Stimulated activated CD8-positive, alpha-beta memory T cell treated with anti-CD3 and anti-CD28 coated beads, Interleukin-7, amount 100 ng/mL, for 24 hours (primary cell): ENCODE results near the gene LHFPL2.

Experiments
- DNase-seq: peaks from one replicate; pipeline ENCODE4 v3.0.0-alpha.2; 2020; ENCODE audit warnings: low read depth

The LHFPL2 gene

GRCh38 chr5:78594610-78595457 is 53.7 kb downstream of the LHFPL2 start:
- no peak for DNase-seq

- no peak for DNase-seq
Measured at GRCh38 chr5:78594021-78594420, 54.6 kb downstream of the LHFPL2 start.

GRCh38 chr5:78593465-78593864 is 55.1 kb downstream of the LHFPL2 start:
- no peak for DNase-seq

- DNase-seq = no peak
Measured at GRCh38 chr5:78592735-78593386, 55.7 kb downstream of the LHFPL2 start.

- DNase-seq = no peak
Measured at GRCh38 chr5:78591972-78592700, 56.4 kb downstream of the LHFPL2 start.

- no peak for DNase-seq
Measured at GRCh38 chr5:78591138-78591612, 57.4 kb downstream of the LHFPL2 start.

GRCh38 chr5:78589923-78590322 is 58.6 kb downstream of the LHFPL2 start:
- no peak for DNase-seq

GRCh38 chr5:78588507-78588906 is 60.1 kb downstream of the LHFPL2 start:
- DNase-seq = no peak

GRCh38 chr5:78587775-78588291 is 60.7 kb downstream of the LHFPL2 start:
- no peak for DNase-seq

GRCh38 chr5:78587081-78587774 is 61.3 kb downstream of the LHFPL2 start:
- DNase-seq = no peak

- no peak for DNase-seq
Measured at GRCh38 chr5:78586251-78586650, 62.3 kb downstream of the LHFPL2 start.

- DNase-seq = no peak
Measured at GRCh38 chr5:78578015-78578414, 70.6 kb downstream of the LHFPL2 start.

GRCh38 chr5:78577071-78577807 is 71.3 kb downstream of the LHFPL2 start:
- DNase-seq = no peak

GRCh38 chr5:78576376-78576775 is 72.2 kb downstream of the LHFPL2 start:
- no peak for DNase-seq

GRCh38 chr5:78574731-78575161 is 73.8 kb downstream of the LHFPL2 start:
- DNase-seq = no peak

GRCh38 chr5:78574131-78574673 is 74.4 kb downstream of the LHFPL2 start:
- no peak for DNase-seq

- no peak for DNase-seq
Measured at GRCh38 chr5:78573318-78573717, 75.3 kb downstream of the LHFPL2 start.

- no peak for DNase-seq
Measured at GRCh38 chr5:78570646-78571045, 77.9 kb downstream of the LHFPL2 start.

- DNase-seq = no peak
Measured at GRCh38 chr5:78569441-78569840, 79.1 kb downstream of the LHFPL2 start.

- no peak for DNase-seq
Measured at GRCh38 chr5:78568676-78569075, 79.9 kb downstream of the LHFPL2 start.

- DNase-seq = no peak
Measured at GRCh38 chr5:78568212-78568611, 80.4 kb downstream of the LHFPL2 start.
